Stimulated activated CD4-positive, alpha-beta T cell treated with anti-CD3 and anti-CD28 coated beads, Interleukin-4, amount 100 ng/mL, for 48 hours (primary cell): Measurements from ENCODE around the gene SPARC.

Experiments
- DNase-seq, 2 donors: peaks; one replicate each; pipeline ENCODE4 v3.0.0-alpha.2; 2020; ENCODE audit warnings: low read depth in 2 of 2

SPARC gene

DNA sequence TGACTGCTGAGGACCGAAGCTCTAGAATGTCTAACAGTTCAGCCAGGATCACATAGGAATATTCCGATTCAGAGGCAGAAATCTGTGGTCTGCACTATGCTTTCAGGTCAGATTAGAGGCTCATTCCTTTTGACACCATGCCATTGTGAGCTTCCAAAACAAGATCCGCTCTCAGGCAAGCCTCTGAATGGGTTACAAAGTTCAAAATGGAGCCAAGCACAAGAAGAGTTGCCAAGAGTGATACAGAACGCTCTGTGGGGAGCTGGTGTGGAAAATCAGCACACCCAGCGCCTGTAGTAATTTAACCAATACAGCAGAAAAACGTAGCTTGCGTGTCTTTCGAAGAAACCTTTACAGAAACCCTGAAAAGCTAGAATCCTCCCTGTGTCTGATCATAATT lies 62.2 kb downstream of the SPARC start:
- DNase-seq: no peak

DNA sequence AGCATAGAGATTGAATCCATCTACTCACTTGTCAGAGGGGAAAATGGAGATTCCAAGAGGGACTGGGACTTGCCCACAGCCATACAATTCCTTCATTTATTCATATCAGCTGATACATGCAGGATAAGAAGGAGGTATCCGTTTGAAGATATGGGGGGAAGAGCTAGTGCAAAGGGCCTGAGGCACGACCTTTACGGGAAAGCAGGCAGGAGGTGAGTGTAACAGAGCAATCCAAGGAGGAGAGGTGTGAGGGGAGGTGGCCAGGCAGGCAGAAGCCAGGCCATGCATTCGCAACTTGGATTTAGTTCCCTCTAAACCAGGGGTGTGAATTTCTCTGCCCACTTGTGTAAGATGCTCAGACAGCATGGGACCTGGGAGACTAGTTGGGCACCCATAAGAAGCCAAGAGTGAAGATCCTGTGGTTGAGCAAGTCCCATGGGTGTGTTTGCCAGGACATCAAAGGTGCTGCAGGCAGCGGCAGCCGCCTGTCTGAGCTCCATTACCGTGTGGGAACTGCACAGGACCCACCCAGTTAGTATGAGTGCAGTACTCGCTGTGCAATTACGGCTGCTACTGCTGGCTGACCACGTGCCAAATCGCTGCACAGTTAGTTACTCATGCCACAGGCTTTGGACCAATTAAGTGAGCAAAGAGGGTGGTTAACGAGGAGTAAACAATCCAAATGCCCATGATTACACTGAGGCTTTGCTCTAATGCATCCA lies 64.2 kb downstream of the SPARC start:
- DNase-seq: no peak

DNA sequence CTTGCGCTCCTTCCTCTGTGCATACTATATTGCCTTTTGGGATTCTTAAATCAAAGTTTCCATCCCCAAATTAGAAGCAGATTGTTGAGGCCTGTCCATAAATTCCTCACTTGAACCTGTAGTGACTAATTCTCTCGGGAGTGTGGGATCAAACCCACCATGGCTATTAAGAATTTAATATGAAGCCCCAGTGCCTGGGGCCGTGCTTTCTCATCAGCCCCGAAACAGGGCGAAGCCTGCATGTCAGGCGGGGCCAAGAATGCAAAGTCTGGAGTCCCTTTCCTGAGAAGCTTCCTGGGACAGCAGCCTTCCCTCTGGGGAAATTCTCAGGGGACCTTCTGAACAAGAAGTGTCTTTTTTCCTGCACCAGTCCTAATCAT lies 66.3 kb downstream of the SPARC start:
- DNase-seq: no peak

DNA sequence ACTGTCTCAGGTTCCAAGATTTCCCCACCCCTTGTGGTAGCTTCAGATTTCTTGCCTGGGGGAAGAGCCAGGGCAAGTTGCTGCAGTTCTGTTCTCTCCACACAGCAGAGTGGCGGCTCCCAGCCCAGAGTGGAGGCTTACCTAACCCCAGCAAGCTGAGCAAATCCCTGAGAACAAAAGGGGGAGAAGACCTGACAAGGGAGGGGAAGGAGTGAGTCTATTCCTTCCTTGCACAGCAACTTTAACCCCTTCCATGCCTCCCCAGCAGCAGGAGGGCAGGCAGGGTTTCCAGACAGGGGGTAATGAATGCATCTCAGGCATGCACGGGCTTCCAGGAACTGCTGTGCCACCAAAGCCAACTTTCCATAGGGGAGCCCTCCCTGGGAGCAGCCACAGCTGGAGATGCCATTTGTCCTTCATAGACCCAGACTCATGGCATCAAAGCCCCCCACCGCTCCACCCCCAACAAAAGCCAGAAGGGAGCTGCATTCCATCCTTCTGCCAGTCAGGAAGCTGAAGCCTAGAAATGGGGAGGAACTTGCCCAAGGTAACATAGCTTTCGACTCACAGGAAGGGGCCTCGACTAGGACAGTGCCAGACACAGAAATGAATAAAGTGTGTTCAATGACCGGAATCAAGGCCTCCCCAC lies 66.8 kb downstream of the SPARC start:
- DNase-seq: no peak

DNA sequence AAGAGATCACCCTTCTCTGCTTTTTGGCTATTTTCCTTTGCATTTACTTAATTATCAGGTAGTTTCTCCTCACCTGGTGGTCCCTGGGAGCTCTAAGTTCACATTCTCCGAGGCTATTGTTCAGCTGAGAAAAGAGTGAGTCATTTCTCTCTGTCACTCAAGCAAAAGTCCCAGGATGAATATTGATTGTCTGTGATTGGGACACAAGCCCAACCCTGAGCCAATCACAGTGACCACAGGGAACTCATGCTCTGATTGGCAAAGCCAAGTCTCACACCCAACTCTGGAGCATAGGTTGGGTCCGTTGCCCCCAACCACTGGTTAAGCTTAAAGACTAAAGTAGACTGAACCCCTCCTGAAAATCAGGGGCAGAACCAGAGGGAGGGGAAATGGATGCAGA lies 67.8 kb downstream of the SPARC start:
- no peak for DNase-seq

DNA sequence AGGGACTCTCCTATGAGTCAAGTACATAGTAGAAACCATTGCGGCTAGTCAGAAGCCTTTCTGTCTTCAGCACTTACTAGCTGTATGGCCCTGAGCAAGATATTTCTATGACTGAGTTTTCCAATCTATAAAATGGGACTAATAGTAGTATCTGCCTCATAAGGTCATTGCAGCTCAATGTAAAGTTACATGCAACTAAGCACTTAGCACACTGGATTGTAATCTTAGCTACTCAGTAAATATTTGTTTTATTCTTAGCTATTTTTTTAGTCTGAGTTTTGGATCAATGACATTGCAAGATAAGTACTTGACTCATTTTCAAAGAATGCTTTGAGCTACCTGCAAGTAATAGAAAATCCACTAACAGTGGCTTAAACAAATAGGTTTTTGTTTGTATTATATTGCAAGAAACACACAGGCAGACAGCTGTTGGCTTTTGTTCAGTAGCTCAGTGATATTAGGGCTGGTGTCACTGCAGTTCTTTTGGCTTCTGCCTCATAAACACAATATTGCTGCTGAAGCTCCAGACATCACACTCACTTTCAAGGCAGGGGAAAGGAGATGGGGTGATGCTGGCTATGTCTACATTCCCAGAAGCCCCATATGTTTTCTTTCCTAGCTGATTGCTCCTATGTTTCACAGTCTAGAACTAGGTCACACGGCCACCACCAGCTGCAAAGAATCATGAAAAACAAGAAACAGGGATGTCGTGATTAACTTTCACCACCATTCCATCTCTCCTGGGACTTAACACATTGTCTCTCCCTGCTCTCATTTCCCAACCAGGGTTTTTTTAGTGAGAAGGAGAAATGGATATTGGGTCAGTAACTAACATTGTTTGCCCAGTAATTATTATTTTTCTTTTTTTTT lies 68.6 kb downstream of the SPARC start:
- DNase-seq: no peak

DNA sequence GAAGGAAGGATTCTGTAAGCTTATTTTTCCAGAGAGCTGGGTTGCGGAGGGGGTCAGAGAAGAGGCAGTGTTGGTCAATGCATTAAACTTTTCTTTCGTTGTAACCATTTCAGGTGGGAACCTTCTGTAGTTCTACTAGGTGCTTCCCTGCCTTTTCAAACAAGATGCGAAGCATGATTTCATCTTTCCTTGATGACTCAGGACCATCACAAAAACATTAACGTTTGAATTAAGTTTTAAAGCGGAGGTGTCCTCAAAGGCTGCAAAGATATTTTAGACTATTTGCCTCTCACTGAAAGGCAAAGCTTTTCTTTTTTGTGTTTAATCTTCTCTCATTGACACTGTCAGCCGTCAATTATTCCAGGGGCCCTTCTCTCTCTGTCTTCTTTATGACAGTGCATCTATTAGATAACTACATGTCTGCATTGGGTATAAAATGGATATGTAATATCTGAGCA lies 69.3 kb downstream of the SPARC start:
- no peak for DNase-seq

DNA sequence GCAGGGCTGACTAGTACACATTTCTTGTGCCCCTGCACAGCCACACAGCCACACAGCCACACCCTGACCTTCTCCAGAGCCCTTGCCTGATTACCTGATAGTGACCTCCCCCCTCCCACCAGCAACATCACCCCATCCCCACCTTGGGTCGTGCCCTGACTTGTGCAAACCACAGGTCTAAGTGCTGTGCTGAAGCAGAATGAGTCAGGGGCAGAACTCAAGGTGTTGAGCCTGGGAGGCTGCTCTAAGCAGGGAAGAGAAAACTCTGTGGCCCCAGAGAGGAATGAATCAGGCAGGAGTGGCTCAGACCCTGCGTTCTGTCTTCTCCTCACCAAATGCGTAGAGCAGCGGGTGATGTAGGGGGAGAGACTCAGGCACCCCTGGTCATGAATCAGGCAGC lies 71.3 kb downstream of the SPARC start:
- DNase-seq: peak; percentile 4 to 6

DNA sequence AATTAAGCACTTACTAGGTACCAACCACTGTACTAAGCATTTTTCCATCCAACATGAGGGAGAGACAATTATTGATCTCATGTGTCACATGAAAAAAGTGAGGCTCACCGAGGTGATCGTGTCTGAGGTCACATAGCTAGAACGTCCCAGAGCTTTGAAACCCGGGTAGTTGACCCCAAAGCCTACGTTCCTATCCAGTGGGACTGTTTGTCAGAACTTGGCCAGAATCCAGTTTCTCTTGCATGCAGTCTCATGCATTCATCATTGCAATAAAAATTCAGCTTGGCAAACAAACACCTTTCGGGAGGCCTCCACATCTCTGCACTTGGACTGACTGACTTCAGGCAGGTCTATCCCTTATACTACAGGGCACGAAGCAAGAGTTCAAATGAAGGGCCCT lies 72.2 kb downstream of the SPARC start:
- no peak for DNase-seq

DNA sequence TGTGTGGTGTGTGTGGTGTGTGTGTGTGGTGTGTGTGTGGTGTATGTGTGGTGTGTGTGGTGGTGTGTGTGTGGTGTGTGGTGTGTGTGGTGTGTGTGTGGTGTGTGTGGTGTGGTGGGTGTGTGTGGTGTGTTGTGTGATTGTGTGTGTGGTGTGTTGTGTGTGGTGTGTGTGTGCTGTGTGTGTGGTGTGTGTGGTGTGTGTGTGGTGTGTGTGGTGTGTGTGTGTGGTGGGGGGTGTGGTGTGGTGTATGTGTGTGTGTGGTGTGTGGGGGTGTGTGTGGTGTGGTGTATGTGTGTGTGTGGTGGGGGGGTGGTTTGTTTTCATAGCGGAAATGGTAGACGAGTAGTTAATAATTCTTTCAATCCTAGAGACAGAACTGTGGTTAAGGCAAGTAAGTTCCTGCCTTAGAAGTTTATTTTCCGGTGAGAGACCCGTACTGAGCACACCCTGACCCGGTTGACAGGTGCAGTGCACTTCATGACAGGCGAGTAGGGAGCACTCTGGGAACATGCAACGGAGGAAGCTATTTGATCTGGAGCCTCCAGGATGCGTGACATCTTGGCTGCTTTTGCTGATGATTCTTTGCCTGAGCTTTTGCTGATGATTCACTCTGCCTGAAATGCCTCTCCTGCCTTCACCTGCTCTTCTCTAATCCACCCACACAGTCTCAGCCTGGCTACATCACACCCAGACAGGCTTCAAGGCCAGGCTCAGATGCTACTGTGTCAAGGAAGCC lies 73.9 kb downstream of the SPARC start:
- DNase-seq: peak; percentile 19 to 50

DNA sequence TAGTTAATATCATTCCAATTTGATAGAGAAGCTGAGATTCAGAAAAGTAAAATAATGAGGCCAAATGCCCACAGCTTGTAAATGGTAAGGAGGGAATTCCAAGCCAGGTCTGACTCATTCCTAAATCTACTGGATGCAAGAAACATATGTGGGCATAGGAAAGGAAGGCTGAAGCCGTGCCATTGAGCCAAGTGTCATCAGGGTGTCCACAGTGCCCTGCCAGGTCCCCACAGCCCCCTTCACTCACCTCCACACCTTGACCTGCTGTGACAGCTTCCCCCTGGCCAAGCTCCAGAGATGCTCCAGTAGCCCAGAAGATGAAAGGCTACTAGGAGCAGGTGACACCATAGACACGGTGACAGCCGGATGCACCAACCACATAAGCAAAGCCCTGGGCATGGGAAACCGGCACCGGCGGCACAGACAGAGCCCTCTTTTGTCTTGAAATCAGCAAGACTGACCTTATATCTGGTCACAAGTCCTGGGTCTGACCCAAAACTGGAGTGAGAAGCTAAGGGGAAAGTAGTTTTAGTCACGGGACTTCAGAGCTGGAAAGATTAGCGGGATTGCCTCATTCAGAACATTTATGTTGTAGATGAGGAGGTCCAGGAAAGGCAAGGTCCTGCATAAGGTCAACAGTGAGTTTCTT lies 75.5 kb downstream of the SPARC start:
- no peak for DNase-seq
